AG09309 (cell line): Measurements from ENCODE around the gene RETREG2.
A peak's percentile ranks its signal among the peaks of the same experiment; 100 is the strongest.

ENCODE experiments used
- DNase-seq: peaks from one replicate; pipeline ENCODE4 v3.0.0-alpha.2; 2010; ENCODE audit warnings: low read depth
- H3K4me3 ChIP-seq: 2 replicates; pipeline ENCODE4 v1.5.1; 2011; ENCODE audit warnings: mild to moderate bottlenecking, low read depth, low read length, moderate library complexity; ENCODE audit not compliant: control insufficient read depth
- CTCF ChIP-seq: IDR thresholded peaks from 2 replicates; pipeline ENCODE4 v1.5.1; 2011; ENCODE audit warnings: mild to moderate bottlenecking, low read depth, low read length, inconsistent platforms; ENCODE audit not compliant: insufficient read depth, control insufficient read depth; ENCODE audit errors: missing control alignments

The RETREG2 gene

GRCh38 chr2:219205165-219205538 is 27.1 kb downstream of the RETREG2 start:
- TF ChIP-seq CTCF = no peak
- H3K4me3 ChIP-seq = no peak overlapping the region
- DNase-seq = no peak

- H3K4me3 ChIP-seq = peak overlapping the region; percentile 82
- no peak for TF ChIP-seq CTCF
- DNase-seq = no peak
Measured at GRCh38 chr2:219205981-219206327, 27.9 kb downstream of the RETREG2 start.

- DNase-seq = no peak
- H3K4me3 ChIP-seq = peak within 1 kb of the TSS; percentile 82
- TF ChIP-seq CTCF = no peak
Measured at GRCh38 chr2:219206328-219207133, 28.5 kb downstream of the RETREG2 start, which contains the start of gene ZFAND2B. Gene ZFAND2B, plus strand, starts transcription at chr2:219206782. Its CDS starts 206 bp downstream, at chr2:219206988.

GRCh38 chr2:219207134-219207883 is 29.2 kb downstream of the RETREG2 start:
- no peak for TF ChIP-seq CTCF
- H3K4me3 ChIP-seq = peak overlapping the region; percentile 82
- no peak for DNase-seq

- TF ChIP-seq CTCF = no peak
- H3K4me3 ChIP-seq = peak overlapping the region; percentile 82; the same call in 1 of the 2 replicates
- no peak for DNase-seq
Measured at GRCh38 chr2:219207884-219208740, 30.0 kb downstream of the RETREG2 start.
